HG02642 (cell line): Measurements from ENCODE around the gene ATG7.

ENCODE experiments used
- ATAC-seq: cut with Tn5 transposase; IDR thresholded peaks from one replicate; pipeline ENCODE4 v1.9.1; 2021; ENCODE audit warnings: mild to moderate bottlenecking; ENCODE audit not compliant: unreplicated experiment, poor library complexity

ATG7 gene

DNA sequence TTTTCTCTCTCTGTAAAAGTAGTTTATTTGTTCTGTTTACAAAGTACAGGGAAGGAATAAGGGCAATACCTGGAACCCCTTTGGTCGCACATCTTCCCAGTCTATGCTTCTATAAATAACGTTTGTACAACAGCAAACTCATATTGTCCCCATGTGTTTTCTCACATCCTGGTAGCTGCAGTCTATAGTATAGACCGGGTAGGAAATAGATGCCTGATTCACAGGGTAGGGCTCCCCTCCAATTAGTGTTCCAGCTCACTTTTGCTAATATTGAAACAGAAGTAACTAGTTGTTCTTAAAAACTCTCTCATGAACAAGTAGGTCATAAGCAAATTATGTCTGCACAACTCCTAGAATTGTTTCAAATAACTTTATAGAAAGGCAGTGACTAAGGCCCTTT, 17.7 kb downstream of the ATG7 start:
- ATAC-seq = no peak

DNA sequence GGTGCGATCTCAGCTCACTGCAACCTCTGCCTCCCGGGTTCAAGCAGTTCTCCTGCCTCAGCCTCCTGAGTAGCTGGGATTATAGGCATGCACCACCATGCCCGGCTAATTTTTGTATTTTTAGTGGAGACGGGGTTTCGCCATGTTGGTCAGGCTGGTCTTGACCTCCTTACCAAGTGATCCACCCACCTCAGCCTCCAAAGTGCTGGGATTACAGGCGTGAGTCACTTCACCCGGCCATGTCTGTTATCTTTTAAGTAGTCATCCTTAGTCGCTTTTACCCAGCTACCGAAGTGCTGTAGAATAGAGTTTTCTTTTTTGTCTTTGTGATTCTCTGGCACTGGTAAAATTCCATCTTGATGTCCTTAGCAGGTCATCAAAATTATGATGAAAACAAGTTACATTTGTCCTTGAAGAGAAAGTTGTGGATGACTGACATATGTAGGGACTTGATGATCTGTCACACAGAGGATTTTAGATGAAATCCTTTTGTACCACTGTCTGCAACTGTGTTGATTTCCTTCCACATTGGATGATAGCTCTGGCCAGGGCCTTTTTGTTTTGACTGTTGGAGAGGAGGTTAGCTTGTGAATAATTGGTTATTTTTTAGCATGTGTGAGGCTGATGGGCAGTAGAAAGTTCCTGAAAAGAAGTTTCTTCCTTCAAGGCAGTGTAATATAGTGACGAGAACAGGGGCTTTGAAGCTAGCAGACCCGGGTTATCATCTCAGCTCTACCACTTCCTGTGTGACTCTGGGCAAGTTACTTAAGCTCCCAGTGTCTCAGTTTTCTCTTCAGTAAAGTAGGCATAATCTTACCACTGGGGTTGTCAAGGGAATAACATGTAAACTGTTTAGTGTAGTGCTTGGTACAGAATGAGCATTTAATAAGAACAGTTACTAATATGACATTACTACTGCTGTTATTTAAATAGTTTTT, 18.8 kb downstream of the ATG7 start:
- ATAC-seq = no peak

DNA sequence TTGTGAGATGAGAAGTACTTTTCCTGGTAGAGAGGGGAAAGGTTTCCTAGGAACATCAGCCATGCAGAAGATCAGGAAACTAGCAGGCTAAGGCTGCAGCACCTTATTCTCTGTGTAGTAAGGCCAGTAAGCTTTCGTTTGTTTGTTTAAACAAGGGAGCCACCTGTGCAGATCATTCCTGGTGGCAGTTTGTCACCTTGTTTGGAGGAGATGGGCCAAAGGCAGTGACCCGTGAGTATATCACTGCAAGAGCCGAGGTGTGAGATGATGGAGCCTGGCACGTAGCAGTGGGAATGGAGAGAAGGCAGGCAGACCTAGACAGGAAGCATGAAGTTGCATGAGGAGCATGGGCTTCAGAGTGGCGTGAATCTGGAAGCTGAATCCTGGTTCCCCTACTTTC, 19.6 kb downstream of the ATG7 start:
- no peak for ATAC-seq

DNA sequence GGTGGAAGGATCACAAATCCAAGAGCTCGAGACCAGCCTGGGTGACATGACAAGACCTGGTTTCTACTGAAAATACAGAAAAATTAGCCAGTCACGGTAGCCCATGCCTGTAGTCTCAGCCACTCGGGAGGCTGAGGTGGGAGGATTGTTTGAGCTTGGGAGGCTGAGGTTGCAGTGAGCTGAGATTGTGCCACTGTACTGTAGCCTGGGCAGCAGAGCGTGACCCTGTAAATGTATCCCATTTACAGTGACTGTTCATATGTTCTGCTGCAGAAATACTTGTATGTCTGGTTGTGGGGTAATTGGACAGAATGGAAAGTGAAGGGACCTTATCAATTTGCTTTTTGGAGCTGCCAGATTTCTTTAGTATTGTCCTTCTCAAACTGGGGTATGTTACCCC, 24.9 kb downstream of the ATG7 start:
- ATAC-seq = no peak

DNA sequence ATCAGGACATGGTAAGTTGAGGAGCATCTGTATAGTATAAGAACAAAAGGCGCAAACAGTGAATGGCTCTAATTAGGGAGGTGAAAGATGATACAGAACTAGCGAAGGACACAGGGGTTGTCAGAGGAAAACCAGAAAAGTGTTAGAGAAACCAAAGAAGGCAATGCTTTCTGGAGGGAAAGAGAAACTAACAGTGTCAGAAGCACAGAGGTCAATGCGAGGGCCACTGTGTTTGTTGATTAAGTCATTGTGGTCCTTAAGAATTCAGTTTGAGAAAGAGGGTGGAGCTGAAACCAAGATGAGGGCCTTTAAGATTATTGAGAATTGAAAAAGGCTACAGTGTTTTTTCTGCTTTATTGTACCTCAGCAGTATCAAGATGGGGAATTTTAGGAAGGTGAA, 28.8 kb downstream of the ATG7 start:
- ATAC-seq = no peak

DNA sequence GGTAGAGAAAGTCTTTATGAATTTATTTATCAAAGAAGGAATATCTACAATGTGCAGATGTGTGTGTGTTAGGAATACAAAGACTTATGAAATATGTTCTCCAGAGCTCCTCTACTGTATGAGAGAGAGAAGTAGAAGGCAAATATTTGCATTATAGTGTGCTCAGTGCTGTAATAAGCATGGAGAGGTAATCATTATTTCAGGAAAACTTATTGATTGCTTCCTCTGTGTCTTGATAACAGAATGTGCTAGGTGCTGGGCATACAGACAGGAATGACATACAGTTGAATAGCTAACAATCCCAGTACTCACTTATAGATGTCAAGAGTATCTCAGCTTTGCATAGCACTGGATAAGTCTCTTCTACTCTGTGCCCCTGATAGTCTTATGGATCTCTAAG, 30.2 kb downstream of the ATG7 start:
- no peak for ATAC-seq

DNA sequence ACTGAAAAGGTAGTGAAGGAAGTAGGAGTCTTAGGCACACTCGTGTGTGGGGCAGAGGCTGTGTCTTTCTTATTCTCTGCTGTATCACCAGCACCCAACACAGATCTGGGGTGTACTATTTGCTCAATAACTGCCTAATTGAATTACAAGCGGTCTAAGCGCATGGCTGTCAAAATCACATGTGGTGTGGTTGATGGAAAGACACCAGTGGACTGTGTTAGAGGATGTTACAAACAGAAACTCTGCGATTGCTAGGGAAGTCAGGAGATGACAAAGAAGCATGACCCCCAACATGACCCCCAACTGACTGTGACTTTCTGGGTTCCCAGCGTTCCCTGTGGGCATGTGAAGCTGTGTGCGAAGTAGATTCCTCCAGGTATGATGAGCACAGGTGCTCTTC, 32.0 kb downstream of the ATG7 start:
- ATAC-seq = no peak

DNA sequence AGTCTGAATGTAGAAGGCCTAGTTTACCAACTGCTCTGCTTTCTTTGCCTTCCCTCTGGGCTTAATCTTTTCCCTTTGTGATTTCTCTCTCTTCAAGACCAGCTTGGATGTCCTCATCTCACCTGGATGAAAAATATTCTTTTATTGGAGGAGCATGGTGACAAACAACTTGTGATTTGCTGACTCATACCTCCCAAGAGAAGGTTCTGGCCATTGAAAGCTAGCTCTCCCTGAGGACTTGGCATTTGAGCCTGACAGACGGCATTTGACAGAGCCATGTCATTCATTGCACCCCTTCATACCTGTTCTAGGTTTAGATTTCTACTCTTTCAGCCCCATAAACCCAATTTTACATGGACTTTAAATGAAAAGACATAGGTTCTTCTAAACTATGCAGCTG, 33.3 kb downstream of the ATG7 start:
- ATAC-seq = no peak

DNA sequence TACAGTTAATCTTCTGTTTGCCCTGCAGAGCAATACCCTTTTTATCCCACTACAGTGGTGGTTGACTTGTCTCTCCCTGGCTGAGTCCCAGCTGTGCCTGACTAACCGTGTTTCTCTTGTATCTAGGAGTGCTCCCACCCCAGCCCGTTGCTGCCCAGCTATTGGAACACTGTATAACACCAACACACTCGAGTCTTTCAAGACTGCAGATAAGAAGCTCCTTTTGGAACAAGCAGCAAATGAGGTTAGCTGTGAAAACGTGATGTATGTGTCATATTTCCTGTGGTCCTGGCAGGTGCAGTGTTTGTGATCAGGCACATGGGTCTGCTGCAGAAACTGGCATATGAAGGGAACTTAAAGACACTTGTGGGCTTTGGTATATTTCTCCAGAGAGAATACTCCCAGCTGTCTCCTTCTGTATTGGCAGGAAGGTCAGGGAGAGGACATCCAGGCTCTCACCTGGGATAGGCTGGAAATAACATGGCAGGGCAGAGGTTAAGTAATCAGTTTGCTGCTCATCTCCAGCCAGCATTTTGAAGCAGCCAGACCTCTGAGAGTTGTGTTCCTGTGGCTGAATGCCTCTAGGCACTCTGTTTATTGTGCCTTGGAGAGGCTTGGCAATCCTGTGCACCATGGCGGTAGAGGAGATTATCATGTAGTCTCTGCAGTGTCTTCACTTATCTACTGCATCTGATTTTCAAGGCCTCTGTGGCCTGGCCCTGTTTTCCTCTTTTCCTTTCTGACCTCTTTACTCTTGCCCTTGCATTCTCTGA, 34.8 kb downstream of the ATG7 start:
- no peak for ATAC-seq

DNA sequence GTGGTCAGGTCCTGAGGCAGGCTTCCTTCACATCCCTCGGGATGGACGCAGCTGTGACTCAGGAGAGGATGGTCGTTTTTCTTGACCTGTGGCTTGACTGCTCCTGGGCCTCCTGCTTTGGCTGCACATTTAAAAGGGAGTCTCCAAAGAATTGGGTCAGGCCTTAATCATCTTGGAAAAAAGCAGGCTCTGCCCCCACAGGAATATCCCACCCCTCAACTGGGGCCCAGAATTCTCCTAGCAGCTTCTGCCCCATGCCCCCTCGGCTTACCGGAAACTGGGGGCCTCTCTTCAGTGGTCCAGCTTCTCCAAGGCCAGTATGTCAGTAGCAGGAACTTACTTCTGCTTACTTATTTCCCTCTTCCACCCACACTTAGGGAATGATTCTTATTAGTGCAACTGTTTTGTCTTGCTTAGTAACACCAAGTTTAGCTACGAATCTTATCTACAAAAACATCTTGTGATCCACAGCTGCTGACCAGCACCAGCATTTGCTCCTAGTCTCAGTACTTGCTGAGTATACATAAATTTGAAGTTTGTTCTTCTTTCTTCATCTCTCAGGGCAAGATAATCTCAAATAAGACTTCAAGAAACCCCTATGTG, 35.7 kb downstream of the ATG7 start:
- ATAC-seq = no peak

DNA sequence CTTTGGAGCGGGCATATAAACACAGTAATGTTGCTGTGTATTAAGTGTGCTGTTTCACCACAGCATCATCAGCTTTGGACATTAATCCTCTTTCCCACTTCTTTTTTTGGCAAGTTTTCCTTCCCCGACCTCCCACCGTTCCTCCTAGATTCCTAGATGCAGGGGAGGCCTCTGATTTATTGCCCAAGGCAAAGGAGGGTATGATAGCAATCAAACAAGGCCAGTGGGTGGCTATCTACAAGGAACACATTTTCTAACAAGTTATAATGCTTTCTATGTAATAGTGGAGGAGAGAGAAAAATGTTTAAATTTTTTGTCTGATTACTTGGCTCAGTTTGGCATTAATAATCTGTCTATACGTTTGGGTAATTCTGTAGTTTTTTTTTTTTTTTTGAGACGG, 38.1 kb downstream of the ATG7 start:
- no peak for ATAC-seq

DNA sequence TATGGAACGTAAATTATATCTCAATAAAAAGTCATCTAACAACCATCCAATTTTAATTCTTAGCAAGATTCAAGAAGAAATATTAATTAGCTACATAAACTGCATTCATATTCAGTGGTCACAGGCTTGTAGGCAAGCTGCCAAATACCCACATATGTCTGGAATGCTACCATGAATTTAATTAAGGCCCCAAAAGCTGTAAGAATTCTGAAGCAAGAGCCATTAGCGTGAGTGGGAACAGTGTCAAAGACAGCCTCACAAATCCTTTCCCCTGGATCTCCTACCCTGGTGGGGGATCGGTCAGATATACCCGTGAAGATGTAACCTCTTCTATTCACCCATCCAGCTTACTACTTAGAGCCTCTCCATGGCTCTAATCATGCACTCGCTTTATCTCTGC, 40.0 kb downstream of the ATG7 start:
- ATAC-seq = no peak

DNA sequence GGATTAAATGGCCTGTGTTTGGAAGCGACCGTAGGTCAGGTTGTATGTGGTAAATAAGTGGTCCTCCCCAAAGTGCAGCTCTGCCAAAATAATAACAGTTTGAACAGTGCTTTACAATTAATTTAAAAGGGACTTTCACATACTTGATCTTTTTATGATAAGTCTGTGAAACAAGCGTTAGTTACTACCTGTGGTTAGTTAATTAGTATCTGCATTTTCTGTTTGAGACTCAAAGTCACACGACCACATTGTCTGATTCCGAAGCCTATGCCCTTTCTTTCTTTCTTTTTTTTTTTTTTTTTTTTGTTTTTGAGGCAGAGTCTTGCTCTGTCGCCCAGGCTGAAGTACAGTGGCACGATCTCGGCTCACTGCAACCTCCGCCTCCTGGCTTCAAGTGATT, 45.1 kb downstream of the ATG7 start:
- no peak for ATAC-seq

DNA sequence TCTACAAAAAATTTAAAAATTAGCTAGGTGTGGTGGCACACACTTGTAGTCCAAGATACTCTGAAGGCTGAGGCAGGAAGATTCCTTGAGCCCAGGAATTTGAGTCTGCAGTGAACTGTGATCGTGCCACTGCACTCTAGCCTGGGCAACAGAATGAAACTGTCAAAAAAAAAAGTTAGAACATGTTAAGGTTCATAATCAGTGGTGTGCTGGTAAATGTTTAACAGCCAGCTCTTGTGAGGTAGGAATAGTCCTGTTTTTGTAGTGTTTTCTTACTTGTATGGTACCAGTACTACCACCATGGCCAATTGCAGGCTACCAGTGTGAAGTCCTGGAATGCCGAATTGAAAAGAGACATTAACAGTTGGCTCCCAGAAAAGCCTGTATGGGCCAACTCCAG, 50.7 kb downstream of the ATG7 start:
- no peak for ATAC-seq

DNA sequence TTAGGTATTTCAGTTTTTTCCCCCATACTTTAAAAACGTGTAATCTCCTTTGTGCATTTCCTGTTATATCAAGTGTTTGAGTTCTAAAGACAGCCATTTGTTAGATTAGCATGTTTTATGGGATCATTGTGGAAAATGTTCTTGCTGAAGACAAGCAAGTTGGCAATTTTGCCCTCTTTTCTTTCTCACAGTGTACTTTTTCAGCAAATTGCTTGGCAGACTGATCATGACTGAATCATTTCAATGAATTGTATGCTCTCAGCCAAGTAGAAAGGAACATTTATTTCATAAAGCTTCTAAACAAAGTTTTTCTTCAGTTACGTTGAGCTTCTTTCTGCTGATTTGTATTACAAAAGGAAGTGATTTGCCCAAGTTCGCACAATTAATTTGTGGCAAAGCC, 51.6 kb downstream of the ATG7 start:
- no peak for ATAC-seq

DNA sequence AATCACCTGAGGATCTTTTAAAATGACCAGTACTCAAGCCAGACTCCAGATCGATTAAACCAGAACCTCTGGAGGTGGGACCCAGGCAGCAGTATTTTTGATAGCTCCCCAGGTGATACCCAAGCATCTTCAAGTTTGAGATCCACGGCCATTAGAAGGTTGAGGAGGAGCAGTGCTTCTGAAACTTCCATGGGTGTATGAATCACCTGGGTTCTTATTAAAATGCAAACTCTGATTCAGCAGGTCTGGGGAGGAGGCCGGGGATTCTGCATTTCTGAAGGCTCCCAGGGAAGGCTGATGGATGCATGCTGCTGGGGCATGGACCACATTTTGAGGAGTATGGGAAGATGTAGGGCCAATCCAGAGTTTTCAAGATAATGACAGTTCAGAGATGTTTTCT, 55.4 kb downstream of the ATG7 start:
- ATAC-seq = no peak

DNA sequence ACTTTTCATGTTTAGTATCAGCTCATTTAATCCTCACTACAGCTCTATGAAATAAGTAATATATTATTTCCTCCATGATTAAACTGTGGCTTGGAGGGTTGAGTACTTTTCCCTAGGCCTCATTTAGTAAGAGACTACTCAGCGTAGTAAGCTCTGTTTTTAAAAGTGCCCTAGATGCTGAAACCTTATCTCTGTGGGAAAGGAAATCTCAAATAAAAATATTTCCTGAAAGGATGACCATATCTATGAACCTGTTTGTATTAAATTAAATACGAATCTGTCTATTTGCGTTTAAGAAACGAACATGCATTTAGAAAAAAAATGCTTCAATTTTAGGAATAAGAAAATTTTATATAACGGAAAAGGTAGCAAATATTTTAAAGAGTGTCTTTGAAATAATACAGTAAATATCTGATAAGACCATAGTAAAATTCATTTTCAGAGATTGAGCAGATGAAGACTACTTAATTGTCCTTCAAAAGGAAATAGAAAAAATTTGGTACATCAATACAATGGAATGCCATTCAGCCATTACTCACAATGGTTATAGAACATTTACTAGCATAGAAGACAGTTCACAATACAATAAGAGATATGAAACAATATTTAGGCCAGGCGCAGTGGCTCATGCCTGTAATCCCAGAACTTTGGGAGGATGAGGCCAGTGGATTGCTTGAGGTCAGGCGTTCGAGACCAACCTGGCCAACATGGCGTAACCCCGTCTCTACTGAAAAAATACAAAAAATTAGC, 56.2 kb downstream of the ATG7 start:
- ATAC-seq = no peak

DNA sequence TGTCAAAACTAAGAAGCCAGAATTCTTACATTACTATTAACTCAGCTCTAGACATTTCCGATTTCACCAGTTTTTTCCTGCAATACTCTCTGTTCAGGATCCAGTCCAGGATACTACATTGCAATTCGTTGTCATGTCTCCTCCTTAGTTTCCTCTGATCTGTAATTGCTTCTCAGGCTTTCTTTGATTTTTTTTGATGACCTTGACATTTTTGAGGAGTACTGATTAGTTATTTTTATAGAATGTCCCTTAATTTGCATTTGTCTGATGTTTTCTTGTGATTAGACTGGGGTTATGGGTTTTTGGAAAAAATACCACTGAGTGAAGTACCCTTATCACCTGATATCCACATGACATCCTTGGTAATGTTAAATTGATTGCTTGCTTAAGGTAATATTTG, 57.6 kb downstream of the ATG7 start:
- no peak for ATAC-seq

DNA sequence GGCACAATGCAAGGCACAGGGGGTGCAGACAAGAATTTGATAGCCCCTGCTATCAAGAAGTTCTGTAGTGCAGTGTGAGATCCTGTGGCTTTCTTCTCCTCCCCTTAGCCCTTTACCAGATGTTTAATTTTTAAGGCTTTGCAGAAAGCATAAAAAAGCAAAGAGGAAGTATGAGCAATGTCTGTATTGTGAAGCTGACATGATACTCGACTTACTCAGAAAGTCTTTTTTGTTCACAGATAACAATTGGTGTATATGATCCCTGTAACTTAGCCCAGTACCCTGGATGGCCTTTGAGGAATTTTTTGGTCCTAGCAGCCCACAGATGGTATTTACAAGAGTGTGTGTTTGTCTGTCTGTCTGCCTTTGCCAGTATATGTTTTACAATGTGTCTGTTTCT, 58.9 kb downstream of the ATG7 start:
- ATAC-seq = no peak

DNA sequence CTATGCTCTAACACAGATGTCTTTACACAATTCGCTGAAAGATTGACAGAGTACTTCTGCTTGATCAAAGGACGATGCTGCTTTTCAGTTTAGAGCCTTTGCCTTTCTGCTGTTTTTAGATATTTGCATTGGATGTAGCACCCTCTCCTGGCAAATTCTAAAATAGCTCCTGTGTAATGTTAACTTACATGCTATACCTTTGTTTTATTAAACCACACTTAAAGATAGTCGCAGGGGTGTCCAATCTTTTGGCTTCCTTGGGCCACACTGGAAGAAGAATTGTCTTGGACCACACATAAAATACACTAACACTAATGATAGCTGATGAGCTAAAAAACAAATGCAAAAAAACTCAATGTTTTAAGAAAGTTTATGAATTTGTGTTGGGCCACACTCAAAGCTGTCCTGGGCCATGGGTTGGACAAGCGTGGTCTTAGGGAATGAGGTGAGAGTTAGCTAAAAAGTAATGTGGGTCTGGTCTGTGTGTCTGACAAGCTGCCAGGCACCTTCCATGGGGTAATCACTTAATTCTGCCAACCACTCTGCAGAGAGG, 62.9 kb downstream of the ATG7 start:
- no peak for ATAC-seq
